Loucy (cell line): ENCODE results near the gene NSUN6.
A peak's percentile ranks its signal among the peaks of the same experiment; 100 is the strongest.

ENCODE experiments used
- EZH2phosphoT487 ChIP-seq: fragments of 200-600 bp; IDR thresholded peaks from 2 replicates; pipeline ENCODE4 v1.6.1; 2018; ENCODE audit warnings: antibody characterized with exemption, mild to moderate bottlenecking, moderate library complexity, borderline replicate concordance
- TF ChIP-seq, protein P1 (sequence below): fragments of 200-600 bp; sonication (generic); conservative IDR thresholded peaks from 2 replicates; pipeline ENCODE4 v1.5.1; 2014; ENCODE audit warnings: mild to moderate bottlenecking, antibody characterized with exemption, low read length

DNA sequence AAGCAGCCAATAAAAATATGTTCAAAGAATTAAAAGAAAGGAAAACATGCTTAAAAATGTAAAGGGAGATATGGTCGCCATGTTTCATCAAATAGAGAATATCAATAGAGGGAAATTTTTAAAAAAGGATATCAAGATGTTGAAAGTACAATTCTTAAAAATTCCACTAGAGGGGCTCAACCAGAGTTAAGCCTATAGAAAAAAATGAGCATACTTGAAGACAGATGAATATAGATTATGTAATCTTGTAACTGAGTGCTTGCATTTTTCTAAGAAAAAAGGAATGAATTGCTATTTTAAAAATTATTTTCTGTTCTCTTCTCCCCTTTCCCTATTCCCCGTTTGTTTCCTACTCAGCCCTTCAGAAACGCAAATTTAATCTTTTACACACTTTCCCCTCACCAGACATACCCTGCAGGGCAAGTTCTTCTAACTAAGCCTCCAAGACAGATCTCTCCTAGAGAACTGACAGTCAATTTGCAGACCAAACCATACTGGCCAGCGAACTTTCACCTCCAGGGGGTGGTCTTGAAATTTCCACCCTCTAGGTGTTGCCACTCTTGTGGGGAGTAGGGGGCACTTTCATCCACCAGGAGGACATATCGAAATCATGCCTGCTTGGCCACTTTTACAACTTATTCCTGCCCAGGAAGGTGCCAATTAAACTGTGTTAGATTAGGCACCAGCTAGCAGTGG, 67.7 kb downstream of the NSUN6 start:
- TF ChIP-seq, protein P1, sequence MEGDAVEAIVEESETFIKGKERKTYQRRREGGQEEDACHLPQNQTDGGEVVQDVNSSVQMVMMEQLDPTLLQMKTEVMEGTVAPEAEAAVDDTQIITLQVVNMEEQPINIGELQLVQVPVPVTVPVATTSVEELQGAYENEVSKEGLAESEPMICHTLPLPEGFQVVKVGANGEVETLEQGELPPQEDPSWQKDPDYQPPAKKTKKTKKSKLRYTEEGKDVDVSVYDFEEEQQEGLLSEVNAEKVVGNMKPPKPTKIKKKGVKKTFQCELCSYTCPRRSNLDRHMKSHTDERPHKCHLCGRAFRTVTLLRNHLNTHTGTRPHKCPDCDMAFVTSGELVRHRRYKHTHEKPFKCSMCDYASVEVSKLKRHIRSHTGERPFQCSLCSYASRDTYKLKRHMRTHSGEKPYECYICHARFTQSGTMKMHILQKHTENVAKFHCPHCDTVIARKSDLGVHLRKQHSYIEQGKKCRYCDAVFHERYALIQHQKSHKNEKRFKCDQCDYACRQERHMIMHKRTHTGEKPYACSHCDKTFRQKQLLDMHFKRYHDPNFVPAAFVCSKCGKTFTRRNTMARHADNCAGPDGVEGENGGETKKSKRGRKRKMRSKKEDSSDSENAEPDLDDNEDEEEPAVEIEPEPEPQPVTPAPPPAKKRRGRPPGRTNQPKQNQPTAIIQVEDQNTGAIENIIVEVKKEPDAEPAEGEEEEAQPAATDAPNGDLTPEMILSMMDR, result peak; percentile 56
- no peak for TF ChIP-seq EZH2phosphoT487
